ENCODE measurements around the gene TPST1. TPM values are rescaled to one million over a fixed set of nuclear protein-coding genes. Genes with fewer than 3 reads are reported as not detected.
A peak's percentile ranks its signal among the peaks of the same experiment; 100 is the strongest.

The TPST1 gene
- total RNA-seq, 2 donors from 2014 or later, result 9.0 to 9.3 TPM

DNA sequence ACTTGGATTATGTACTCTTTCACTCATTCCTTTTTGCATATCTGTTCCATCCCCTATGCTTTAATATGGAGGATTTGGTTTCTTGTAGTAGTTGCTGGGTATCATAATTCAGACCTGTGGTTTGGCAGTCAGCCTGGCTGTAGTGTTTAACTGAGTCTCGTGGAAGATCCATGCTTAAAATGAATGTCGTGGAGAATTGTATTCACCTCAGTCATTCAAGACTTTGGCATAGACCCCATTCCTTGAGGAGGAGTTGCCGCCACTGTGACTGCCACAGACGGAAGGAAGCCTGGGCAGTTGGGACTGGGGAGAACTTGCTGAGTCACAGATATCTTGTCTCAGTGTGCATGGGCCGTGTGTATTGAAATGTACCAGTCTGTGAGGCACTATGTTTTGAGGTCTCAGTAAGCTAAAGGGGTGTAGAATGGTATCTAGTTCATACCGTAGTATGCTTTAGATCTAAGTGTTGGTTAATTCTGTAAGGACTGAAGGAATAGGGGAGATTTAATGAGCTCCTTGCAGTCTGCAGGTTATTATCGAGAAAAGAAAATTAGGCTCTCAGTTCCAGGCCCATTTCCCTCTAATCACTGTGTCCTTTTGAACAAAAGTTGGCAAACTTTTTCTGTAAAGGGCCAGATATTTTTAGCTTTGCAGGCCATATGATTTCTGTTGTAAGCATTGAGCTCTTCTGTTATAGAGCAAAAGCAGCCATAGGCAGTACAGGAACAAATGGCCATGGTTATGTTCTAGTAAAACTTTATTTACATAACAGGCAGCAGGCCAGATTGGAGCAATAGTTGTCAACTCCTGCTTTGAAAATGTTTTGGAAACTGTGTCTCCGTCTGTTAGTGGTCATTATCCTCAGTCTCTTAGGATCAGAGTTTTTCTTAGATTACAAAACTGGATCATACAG is 76.8 kb downstream of the TPST1 start:
- Histone ChIP-seq H3K4me1 (peaks cover 0 to 22% of the 10 kb centered on the region in 2 donors), H3K4me3 (no peak overlapping the region), H3K9me3 (no peaks in the 10 kb centered on the region), H3K27me3 (no peaks in the 10 kb centered on the region), H3K36me3 (no peaks in the 10 kb centered on the region), H3K27ac (peak overlapping the region; percentile 15 to 38)
- TF ChIP-seq, protein P1, sequence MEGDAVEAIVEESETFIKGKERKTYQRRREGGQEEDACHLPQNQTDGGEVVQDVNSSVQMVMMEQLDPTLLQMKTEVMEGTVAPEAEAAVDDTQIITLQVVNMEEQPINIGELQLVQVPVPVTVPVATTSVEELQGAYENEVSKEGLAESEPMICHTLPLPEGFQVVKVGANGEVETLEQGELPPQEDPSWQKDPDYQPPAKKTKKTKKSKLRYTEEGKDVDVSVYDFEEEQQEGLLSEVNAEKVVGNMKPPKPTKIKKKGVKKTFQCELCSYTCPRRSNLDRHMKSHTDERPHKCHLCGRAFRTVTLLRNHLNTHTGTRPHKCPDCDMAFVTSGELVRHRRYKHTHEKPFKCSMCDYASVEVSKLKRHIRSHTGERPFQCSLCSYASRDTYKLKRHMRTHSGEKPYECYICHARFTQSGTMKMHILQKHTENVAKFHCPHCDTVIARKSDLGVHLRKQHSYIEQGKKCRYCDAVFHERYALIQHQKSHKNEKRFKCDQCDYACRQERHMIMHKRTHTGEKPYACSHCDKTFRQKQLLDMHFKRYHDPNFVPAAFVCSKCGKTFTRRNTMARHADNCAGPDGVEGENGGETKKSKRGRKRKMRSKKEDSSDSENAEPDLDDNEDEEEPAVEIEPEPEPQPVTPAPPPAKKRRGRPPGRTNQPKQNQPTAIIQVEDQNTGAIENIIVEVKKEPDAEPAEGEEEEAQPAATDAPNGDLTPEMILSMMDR (IDR thresholded peaks at IDR 0.05), result no peak
- DNase-seq (ENCODE audit: low spot score), result peak; percentile 64

GRCh38 chr7:66282591-66282935 is 77.4 kb downstream of the TPST1 start:
- Histone ChIP-seq H3K9me3 (no peaks in the 10 kb centered on the region), H3K27me3 (no peaks in the 10 kb centered on the region), H3K4me3 (no peak overlapping the region), H3K27ac (peak overlapping the region; percentile 15 to 38), H3K36me3 (no peaks in the 10 kb centered on the region), H3K4me1 (peaks cover 0 to 22% of the 10 kb centered on the region in 2 donors)
- no peak for DNase-seq (ENCODE audit: low spot score)
- TF ChIP-seq, protein P1 (IDR thresholded peaks at IDR 0.05), result no peak

DNA sequence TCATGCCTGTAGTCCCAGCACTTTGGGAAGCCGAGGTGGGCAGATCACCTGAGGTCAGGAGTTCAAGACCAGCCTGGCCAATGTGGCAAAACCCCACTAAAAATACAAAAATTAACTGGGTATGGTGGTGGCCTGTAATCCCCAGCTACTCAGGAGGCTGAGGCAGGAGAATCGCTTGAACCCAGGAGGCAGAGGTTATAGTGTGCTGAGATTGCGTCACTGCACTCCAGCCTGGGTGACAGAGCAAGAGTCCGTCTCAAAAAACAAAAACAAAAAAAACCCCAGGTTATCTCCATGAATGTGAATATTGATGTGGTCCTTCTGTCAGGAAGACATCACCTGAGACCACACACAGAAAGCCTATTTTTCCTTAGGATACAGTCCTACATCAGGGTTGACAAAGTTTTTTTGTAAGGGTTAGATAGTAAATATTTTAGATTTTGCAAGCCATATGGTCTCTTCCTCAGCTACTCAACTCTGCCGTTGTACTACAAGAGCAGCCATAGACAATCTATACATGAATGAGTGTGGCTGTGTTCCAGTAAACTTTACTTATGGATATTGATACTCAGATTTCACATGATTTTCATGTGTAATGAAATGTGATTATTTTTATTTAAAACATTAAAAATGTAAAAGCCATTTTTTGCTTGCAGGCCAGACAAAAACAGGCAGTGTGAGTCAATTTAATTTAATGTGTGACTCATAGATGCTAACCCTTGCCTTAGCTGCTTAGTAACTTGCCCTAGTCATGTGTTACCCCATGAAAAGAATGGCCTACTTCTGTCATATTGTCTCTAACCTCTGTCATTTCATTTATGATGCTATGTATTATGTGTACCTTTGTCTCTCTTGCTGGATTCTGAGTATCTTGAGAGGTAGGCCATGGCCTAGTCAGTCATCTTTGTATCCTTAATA is 78.1 kb downstream of the TPST1 start:
- no peaks in the 10 kb centered on the region for H3K27me3 ChIP-seq
- H3K27ac ChIP-seq, result peak overlapping the region; percentile 11 to 15
- no peak for DNase-seq (ENCODE audit: low spot score)
- no peaks in the 10 kb centered on the region for H3K9me3 ChIP-seq
- H3K36me3 ChIP-seq, result no peaks in the 10 kb centered on the region
- TF ChIP-seq, protein P1 (IDR thresholded peaks at IDR 0.05), result no peak
- peaks cover 0 to 22% of the 10 kb centered on the region in 2 donors for H3K4me1 ChIP-seq
- no peak overlapping the region for H3K4me3 ChIP-seq

DNA sequence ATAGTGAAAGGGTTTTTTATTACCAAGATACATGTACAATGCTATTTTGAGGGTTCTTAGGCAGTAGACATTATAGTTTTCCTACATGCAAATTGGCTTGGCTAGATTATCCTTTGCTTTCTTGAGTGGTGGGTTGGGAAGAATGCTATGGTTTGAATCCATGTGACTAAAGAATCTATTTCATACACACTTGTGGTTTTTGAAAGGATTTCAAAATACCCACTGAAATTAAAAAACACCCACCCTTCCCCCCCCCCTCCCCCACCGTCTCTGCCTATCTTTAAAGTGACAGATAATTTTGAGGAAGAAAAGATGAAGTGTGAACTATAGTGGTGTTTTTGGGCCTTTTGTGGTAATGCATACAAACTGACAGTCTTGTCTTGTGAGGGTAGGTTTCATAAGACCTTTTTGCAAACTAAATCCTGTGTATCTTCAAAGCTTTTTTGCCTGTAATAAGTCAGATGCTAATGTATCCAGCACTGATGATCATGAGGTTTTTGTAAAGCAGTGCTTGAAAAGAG is 90.9 kb downstream of the TPST1 start:
- Histone ChIP-seq H3K36me3 (no peaks in the 10 kb centered on the region), H3K4me3 (no peak overlapping the region), H3K27ac (no peak overlapping the region), H3K4me1 (no peaks in the 10 kb centered on the region), H3K9me3 (peaks cover 0 to 27% of the 10 kb centered on the region in 2 donors), H3K27me3 (no peaks in the 10 kb centered on the region)
- TF ChIP-seq, protein P1 (IDR thresholded peaks at IDR 0.05), result no peak
- no peak for DNase-seq (ENCODE audit: low spot score)

DNA sequence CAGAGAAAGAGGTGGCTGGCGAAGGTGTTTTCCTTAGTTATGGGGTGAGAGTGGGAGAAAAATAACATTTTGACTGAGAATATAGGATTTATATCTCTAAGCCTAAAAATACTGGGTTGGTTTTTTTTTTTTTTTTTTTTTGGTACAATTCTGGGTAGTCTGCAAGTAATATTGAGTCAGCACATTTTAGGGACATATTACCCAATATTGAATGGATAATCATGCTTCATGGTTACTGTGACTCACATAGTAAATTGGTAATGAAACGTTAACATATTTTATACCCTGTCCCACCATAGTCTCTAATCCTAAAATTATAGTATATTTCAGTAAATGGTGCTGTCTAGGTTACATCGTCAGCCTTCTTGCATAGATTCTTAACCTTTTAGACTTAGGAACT is 91.4 kb downstream of the TPST1 start:
- Histone ChIP-seq H3K9me3 (peaks cover 0 to 27% of the 10 kb centered on the region in 2 donors), H3K36me3 (no peaks in the 10 kb centered on the region), H3K4me3 (no peak overlapping the region), H3K4me1 (no peaks in the 10 kb centered on the region), H3K27me3 (no peaks in the 10 kb centered on the region), H3K27ac (no peak overlapping the region)
- no peak for DNase-seq (ENCODE audit: low spot score)
- TF ChIP-seq, protein P1 (IDR thresholded peaks at IDR 0.05), result no peak
